K562 (cell line): ENCODE results near the gene TGM5. TPM values are rescaled to one million over a fixed set of nuclear protein-coding genes. Genes with fewer than 3 reads are reported as not detected.

Experiments
- ATAC-seq: fragments of 200-7000 bp; cut with Tn5 transposase; 3 replicates; pipeline ENCODE4 v1.9.1; 2020; ENCODE audit warnings: moderate library complexity
- BruUV-seq: library from RNA; stranded (reverse); fragments of 400-500 nt; replicated peaks from 2 replicates; lab custom pipeline; 2021; lab: Mats Ljungman, UMichigan
- CTCF ChIA-PET: fragments of 300-600 bp; formaldehyde crosslinking; extraction: SDS; loops from one replicate; lab custom pipeline; 2021; ENCODE audit warnings: low intra/inter-chr PET ratio; lab: Yijun Ruan, JAX
- POLR2A ChIA-PET: fragments of 300-600, 350-650 bp; sonication (Branson Sonifier 250); formaldehyde crosslinking; extraction: SDS; loops from one replicate; lab custom pipeline; 2021; ENCODE audit warnings: antibody characterized with exemption, inconsistent platforms; lab: Yijun Ruan, JAX
- DNase-seq, 4 experiments: peaks; one replicate each; pipeline versions ENCODE4 v3.0.0 to v3.0.0-alpha.2; 2011 to 2018; ENCODE audit warnings: low spot score in 3 of 4, mixed read lengths in 3 of 4; ENCODE audit errors: extremely low read depth in 1 of 4
- FAIRE-seq: peaks from 2 replicates; lab custom pipeline; 2011; peaks lifted over from hg19 to GRCh38; lab: Jason Lieb, UNC
- H2AFZ ChIP-seq: 2 replicates; pipeline ENCODE4 v1.6.0; 2011; ENCODE audit warnings: low read depth, low read length, control low read depth, inconsistent platforms
- H3K27ac ChIP-seq: fragments of 200-600 bp; 3 replicates; pipeline ENCODE4 v1.8.0; 2011; ENCODE audit warnings: low read depth, mild to moderate bottlenecking, control low read depth, inconsistent platforms, low read length, moderate library complexity, mixed read lengths; ENCODE audit errors: extremely low read depth
- H3K27me3 ChIP-seq, 2 experiments: fragments of 300-600 bp in 1 of 2; 2 replicates in 1 of 2; 3 replicates in 1 of 2; pipeline versions ENCODE4 v1.6.0 to v1.8.0; 2011; ENCODE audit warnings: inconsistent platforms in 2 of 2, low read length in 2 of 2, mild to moderate bottlenecking in 1 of 2, mixed read lengths in 1 of 2, moderate library complexity in 1 of 2; ENCODE audit not compliant: control insufficient read depth in 2 of 2, insufficient read depth in 2 of 2
- H3K36me3 ChIP-seq: fragments of 300-600 bp; 3 replicates; pipeline ENCODE4 v1.8.0; 2011; ENCODE audit warnings: mild to moderate bottlenecking, low read length, inconsistent platforms; ENCODE audit not compliant: control insufficient read depth, insufficient read depth
- H3K4me1 ChIP-seq, 2 experiments: fragments of 200-600 bp in 1 of 2; replicated peaks in 1 of 2; 2 replicates in 1 of 2; 3 replicates in 1 of 2; pipeline versions ENCODE4 v1.5.1 to v1.8.0; 2011; ENCODE audit warnings: inconsistent platforms in 2 of 2, low read length in 2 of 2, mild to moderate bottlenecking in 1 of 2, mixed read lengths in 1 of 2, moderate library complexity in 1 of 2; ENCODE audit not compliant: control insufficient read depth in 2 of 2, insufficient read depth in 2 of 2
- H3K4me2 ChIP-seq: 2 replicates; pipeline ENCODE4 v1.6.1; 2011; ENCODE audit warnings: low read length, control low read depth, inconsistent platforms, mixed read lengths; ENCODE audit not compliant: insufficient read depth
- H3K4me3 ChIP-seq: fragments of 200-600 bp; sonication (generic), shearing (Covaris generic); 2 replicates; pipeline ENCODE4 v1.5.1; 2016; ENCODE audit warnings: control low read depth, inconsistent platforms
- H3K79me2 ChIP-seq: fragments of 200-600 bp; 3 replicates; pipeline ENCODE4 v1.8.0; 2011; ENCODE audit warnings: low read length, inconsistent platforms; ENCODE audit not compliant: control insufficient read depth, insufficient read depth
- H3K9ac ChIP-seq, 2 experiments: 2 replicates each; pipeline versions ENCODE4 v1.6.0 to v1.6.1; 2011; ENCODE audit warnings: low read depth in 2 of 2, low read length in 2 of 2, control low read depth in 1 of 2, inconsistent platforms in 1 of 2, mild to moderate bottlenecking in 1 of 2, mixed read lengths in 1 of 2; ENCODE audit not compliant: insufficient read depth in 1 of 2
- H3K9me1 ChIP-seq: one replicate; pipeline ENCODE4 v1.6.0; 2011; ENCODE audit warnings: inconsistent platforms, mild to moderate bottlenecking, low read length, moderate library complexity; ENCODE audit not compliant: control insufficient read depth, insufficient read depth
- H3K9me3 ChIP-seq: replicated peaks from 2 replicates; pipeline ENCODE4 v1.5.1; 2011; ENCODE audit warnings: low read depth, low read length, inconsistent platforms; ENCODE audit not compliant: control insufficient read depth, insufficient read depth
- H4K20me1 ChIP-seq: replicated peaks from 2 replicates; pipeline ENCODE4 v1.6.1; 2011; ENCODE audit warnings: low read length, inconsistent platforms, mixed read lengths; ENCODE audit not compliant: control insufficient read depth, insufficient read depth
- ATF1 ChIP-seq, 2 experiments: fragments of 450-650 bp in 1 of 2; IDR thresholded peaks; 2 replicates each; pipeline ENCODE4 v1.6.1; 2016; ENCODE audit warnings: missing compliant biosample characterization in 1 of 2, missing genetic modification characterization in 1 of 2
- FOXJ3 ChIP-seq: sonication (generic); formaldehyde crosslinking; IDR thresholded peaks from 2 replicates; pipeline ENCODE4 v1.4.0; 2020; ENCODE audit warnings: mild to moderate bottlenecking, missing genetic modification reagents
- ILF3 ChIP-seq: fragments of 450-650 bp; IDR thresholded peaks from 2 replicates; pipeline ENCODE4 v1.6.1; 2018; ENCODE audit warnings: antibody characterized with exemption, mild to moderate bottlenecking, moderate library complexity, borderline replicate concordance
- RUNX1 ChIP-seq: sonication (generic); IDR thresholded peaks from 2 replicates; pipeline ENCODE4 v1.6.1; 2016; ENCODE audit warnings: antibody characterized with exemption, low read depth
- TAF9B ChIP-seq: fragments of 450-650 bp; IDR thresholded peaks from 2 replicates; pipeline ENCODE4 v1.6.1; 2018; ENCODE audit warnings: mild to moderate bottlenecking; ENCODE audit not compliant: partially characterized antibody
- UBTF ChIP-seq, 2 experiments: IDR thresholded peaks; 2 replicates each; pipeline ENCODE4 v1.6.1; 2012; ENCODE audit warnings: improper control_type of control experiment in 2 of 2, low read depth in 2 of 2, low read length in 2 of 2, borderline replicate concordance in 1 of 2
- ZNF639 ChIP-seq, 2 experiments: fragments of 200-800 bp in 1 of 2; sonication (Bioruptor generic) in 1 of 2; sonication (generic) in 1 of 2; formaldehyde crosslinking in 1 of 2; IDR thresholded peaks in 1 of 2; conservative IDR thresholded peaks in 1 of 2; 2 replicates each; pipeline versions ENCODE4 v1.5.0 to v1.6.1; 2016 to 2020; ENCODE audit warnings: missing compliant biosample characterization in 1 of 2, missing genetic modification characterization in 1 of 2, missing genetic modification reagents in 1 of 2
- WGBS: fragments of 100-300 bp; shearing (Covaris generic); methylation state at CpG from one replicate; pipeline ENCODE4 v1.1.6; 2016; ENCODE audit warnings: low coverage, mixed read lengths; ENCODE audit not compliant: insufficient coverage; ENCODE audit errors: missing lambda C conversion rate; 5-methylcytosine and 5-hydroxymethylcytosine counted together
- in situ Hi-C: fragments of 300-500 bp; cut with MboI; formaldehyde crosslinking; loops from 4 replicates; pipeline ENCODE4 v1.15.0; 2018; ENCODE audit warnings: inconsistent platforms, mixed read lengths
- intact Hi-C: fragments of 100-400 bp; cut with micrococcal nuclease; formaldehyde crosslinking; loops from 2 replicates; pipeline ENCODE4 v1.14.2; 2022
- polyA plus RNA-seq, 8 experiments: library from polyadenylated mRNA; depleted of rRNA in 4 of 8; stranded (reverse) in 5 of 8; unstranded in 3 of 8; fragments of >200 nt; fragmentation: Nextera tagmentation in 2 of 8; fragmentation: Illumina TruSeq in 1 of 8; extraction: Ambion mirVana in 2 of 8; extraction: Trizol in 1 of 8; gene quantifications; 2 replicates each; pipeline versions ENCODE4 v1.2.1 to v1.2.3, GENCODE V29; 2011 to 2014; ENCODE audit warnings: inconsistent platforms in 1 of 8, missing spikeins in 1 of 8
- total RNA-seq, 7 experiments: library from RNA; depleted of rRNA in 6 of 7; stranded (reverse); fragments of >200 nt in 6 of 7; fragmentation: Illumina TruSeq in 2 of 7; extraction: Trizol in 2 of 7; gene quantifications; 2 replicates each; pipeline versions ENCODE4 v1.2.1 to v1.2.3, GENCODE V29; 2011 to 2021; ENCODE audit warnings: low replicate concordance in 1 of 7

TGM5 gene
- total and polyA plus RNA-seq, 9 of the 15 experiments (the other 6 are each of a cell fraction or from before 2014, with no cell fraction given): 0.03 to 0.10 (median 0.07) TPM; not detected in 6

- TF ChIP-seq UBTF (IDR thresholded peaks at IDR 0.05; ENCODE audit: borderline replicate concordance in 1 of 2, low read depth in 2 of 2, low read length in 2 of 2) (peak in 1 of 2 experiments; percentile 67; a peak in 1 of 4 replicates), FOXJ3 (no peak)
Measured at GRCh38 chr15:43293432-43293831, 26.7 kb upstream of the TGM5 start (continued).

GRCh38 chr15:43292375-43293078, 25.8 kb upstream of the TGM5 start:
- Histone ChIP-seq H3K36me3 (no peaks in the 10 kb centered on the region), H3K4me3 (no peak overlapping the region), H3K79me2 (no peaks in the 10 kb centered on the region), H4K20me1 (no peaks in the 10 kb centered on the region), H3K27ac (no peak overlapping the region), H3K9ac (no peak overlapping the region), H3K9me3 (no peaks in the 10 kb centered on the region), H3K27me3 (peaks cover 12 to 20% of the 10 kb centered on the region in 2 experiments), H3K4me1 (peaks cover 0 to 5% of the 10 kb centered on the region in 2 experiments; a peak in 3 of 5 replicates), H3K4me2 (no peak overlapping the region), H2AFZ (no peak overlapping the region), H3K9me1 (no peaks in the 10 kb centered on the region)
- ATAC-seq: no peak; the same call in 2 of the 3 replicates
- WGBS: 31% methylated on average over 12 of the region's 12 CpGs
- intact Hi-C loops (no loop called here), in situ Hi-C loops (no loop called here)
- TF ChIP-seq TAF9B (no peak), ZNF639 (CRISPR knock-in tag; conservative IDR thresholded peaks at IDR 0.05 in 1 of 2, IDR thresholded peaks at IDR 0.05 in 1 of 2) (no peak), RUNX1 (no peak), ILF3 (no peak), ATF1 (CRISPR knock-in tag; IDR thresholded peaks at IDR 0.05) (no peak), ATF1 (tag; IDR thresholded peaks at IDR 0.05) (no peak)
- ChIA-PET POLR2A (interaction anchor here (1.0 to 1.5 kb wide), 2 partner anchors 37 to 76 kb away, joined by 3 to 5 read pairs; no protein-coding TSS in a partner anchor), CTCF (no interaction called here)
- no peak for DNase-seq
- no TSS peak for BruUV-seq
- peak; percentile 37 for FAIRE-seq
